LNCaP clone FGC (cell line): ENCODE data around the gene PHF2.

ENCODE experiments used
- DNase-seq: peaks from one replicate; pipeline ENCODE4 v3.0.0-alpha.2; 2011; ENCODE audit warnings: low read depth
- H3K4me3 ChIP-seq: 2 replicates; pipeline ENCODE4 v1.5.1; 2011; ENCODE audit warnings: mild to moderate bottlenecking, low read depth, low read length, control low read depth
- TF ChIP-seq, protein P1 (sequence below): IDR thresholded peaks from 2 replicates; pipeline ENCODE4 v1.5.1; 2012; ENCODE audit warnings: mild to moderate bottlenecking; ENCODE audit not compliant: control insufficient read depth, insufficient read depth; ENCODE audit errors: extremely low read depth

The PHF2 gene

DNA sequence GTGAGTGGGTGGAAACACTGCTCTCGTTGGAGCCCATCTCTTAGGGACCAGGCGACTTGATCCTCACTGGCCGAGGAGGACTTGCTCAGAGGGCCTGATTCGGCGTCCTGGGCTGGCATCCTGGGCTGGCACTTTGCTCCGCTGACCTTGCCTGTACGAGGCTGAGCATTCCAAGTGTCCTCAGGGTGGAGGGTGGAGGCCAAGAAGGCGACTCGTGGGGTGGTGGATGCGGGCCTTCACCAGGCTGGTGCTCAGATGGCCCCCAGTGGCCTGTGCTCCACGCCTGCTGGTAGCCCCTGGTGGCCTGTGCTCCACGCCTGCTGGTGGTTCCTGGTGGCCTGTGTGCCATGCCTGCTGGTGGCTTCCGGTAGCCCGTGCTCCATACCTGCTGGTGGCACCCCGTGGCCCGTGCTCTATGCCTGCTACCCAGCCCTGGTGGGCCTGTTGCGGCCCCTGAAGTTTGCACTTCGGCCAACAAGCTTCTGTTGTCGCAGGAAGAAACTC, 42.9 kb downstream of the PHF2 start:
- H3K4me3 ChIP-seq: no peak overlapping the region
- TF ChIP-seq, protein P1, sequence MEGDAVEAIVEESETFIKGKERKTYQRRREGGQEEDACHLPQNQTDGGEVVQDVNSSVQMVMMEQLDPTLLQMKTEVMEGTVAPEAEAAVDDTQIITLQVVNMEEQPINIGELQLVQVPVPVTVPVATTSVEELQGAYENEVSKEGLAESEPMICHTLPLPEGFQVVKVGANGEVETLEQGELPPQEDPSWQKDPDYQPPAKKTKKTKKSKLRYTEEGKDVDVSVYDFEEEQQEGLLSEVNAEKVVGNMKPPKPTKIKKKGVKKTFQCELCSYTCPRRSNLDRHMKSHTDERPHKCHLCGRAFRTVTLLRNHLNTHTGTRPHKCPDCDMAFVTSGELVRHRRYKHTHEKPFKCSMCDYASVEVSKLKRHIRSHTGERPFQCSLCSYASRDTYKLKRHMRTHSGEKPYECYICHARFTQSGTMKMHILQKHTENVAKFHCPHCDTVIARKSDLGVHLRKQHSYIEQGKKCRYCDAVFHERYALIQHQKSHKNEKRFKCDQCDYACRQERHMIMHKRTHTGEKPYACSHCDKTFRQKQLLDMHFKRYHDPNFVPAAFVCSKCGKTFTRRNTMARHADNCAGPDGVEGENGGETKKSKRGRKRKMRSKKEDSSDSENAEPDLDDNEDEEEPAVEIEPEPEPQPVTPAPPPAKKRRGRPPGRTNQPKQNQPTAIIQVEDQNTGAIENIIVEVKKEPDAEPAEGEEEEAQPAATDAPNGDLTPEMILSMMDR: no peak
- no peak for DNase-seq

DNA sequence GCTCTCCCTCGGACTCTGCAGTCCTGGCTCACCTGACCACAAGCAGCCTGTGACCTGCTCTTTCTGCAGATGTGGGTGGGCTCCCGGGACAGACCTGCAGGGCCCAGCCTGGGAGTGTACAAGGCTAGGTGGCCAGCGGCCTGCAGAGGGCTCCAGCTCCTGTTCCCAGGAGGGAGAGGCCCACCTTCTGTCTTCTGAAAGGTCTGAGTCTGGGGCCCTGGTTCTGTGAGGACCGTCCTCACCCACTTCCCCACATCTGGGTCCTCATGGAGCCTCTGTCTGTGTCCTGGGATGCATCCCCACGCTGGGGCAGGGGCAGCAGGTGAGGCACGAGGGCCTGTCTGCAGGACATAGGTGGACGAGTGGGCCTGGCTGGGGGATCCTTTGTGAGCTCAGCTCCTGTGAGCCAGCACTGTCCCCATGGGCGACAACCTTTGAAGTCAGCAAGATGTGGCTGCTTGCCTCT, 43.7 kb downstream of the PHF2 start:
- DNase-seq: no peak
- no peak overlapping the region for H3K4me3 ChIP-seq
- TF ChIP-seq, protein P1: no peak

DNA sequence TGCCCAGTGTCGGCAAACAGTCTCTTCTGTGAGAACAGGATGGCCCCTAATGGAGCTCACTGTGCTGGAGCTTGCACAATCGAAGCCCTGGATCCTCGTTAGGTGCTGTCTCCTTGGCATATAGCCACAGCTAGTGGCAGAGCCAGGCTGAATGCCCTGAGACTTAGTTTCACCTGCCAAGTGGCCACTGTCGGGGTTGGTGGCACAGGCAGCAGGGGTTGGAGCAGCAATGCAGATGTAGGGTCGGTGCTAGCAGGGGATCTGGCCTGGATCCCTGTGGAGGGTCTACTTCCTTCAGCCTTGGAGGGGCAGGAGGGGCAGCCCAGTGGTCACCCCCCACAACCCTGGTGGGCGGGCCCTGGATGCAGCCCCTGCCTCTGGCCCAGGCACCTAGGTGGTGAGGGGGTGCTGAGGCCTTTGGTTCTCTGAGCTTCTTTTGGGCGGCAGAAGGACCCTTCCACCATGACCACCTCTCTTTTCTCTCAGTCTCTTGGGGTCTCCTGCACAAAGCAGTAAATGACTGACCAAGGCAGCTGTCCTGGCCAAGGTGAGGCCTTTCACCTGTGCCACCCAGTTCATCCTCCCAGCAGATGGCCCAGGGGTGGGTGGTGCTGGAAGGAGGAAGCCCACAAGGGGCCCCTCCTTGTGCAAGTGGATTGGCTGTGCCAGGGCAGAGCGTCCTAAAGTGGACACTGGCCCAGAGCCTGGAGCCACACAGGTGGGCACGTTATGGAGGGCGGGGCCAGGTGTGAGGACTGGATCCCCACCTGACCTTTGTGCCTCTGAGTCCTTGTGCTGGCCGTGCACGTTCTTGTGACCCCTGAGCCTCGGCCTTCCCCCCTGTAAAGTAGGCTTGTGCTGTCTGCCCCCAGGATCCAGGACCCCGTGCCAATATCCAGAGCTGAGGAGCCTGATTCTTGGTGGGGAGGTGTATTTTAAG, 44.8 kb downstream of the PHF2 start:
- H3K4me3 ChIP-seq: no peak overlapping the region
- TF ChIP-seq, protein P1: no peak
- DNase-seq: peak; percentile 70

DNA sequence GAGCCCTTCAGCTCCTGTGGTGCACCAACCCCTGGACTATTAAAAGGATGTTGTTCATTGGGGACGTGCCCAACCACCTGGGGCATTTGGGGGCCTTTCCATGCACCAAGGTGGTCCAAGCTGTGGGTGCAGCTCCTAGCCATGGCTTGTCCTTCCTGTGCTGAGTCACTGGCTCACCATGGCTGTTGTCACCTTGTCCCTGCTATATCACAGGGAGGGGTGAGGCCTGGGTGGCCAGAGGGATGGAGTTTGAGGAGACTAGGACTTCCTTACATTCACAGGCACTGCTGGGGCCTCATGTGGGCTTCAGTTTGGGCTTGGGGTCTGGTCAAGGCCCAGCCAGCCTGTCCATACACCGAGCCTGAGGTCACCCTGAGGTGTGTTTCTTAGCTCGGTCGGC, 45.5 kb downstream of the PHF2 start:
- no peak overlapping the region for H3K4me3 ChIP-seq
- TF ChIP-seq, protein P1: no peak
- no peak for DNase-seq

DNA sequence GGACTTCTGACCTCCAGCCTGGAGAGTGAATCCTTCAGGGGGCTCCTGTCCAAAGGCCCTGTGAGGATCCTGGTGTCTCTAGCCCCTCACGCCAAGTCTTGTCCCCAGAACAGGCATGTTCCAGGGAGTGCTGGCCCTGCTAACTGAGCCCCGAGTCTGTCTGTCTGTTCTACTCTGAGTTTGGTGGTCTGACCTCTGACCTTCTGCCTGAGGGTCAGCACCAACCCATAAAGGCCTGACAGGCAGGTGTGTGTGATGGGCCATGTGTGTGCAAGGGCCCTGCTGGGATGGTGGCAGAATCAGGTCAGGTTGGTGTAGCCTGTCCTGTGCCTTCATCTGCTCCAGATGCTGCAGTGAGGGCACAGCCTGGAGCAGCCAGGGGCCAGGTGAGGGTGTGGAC, 46.3 kb downstream of the PHF2 start:
- no peak overlapping the region for H3K4me3 ChIP-seq
- no peak for DNase-seq
- TF ChIP-seq, protein P1: no peak

DNA sequence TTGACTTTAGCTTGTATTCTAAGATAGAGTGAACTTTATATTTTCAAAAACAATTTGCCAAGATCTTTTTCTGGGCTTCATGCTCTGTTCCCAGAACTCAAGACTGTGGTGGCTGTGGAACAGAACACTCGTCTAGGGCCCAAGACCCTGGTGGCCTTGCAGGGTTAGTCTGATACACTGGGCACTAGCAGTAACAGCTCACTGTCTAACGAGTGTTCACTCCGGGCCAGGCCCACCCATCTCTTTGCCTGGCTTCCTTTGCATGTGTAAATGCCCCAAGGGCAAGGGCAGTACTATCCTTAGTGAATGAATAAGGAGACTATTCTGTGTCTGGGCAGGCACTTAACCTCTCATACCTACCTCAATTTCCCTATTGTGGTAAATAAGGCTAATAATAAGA, 47.4 kb downstream of the PHF2 start:
- DNase-seq: no peak
- TF ChIP-seq, protein P1: no peak
- H3K4me3 ChIP-seq: no peak overlapping the region
